HG03520 (cell line): Measurements from ENCODE around the gene ZNF646.
A peak's percentile ranks its signal among the peaks of the same experiment; 100 is the strongest.
"Not testable (repeated sequence)": the region's sequence is repeated elsewhere in the genome, so short reads cannot be mapped to it uniquely, and the experiment has no call there.

ENCODE experiments used
- ATAC-seq: cut with Tn5 transposase; IDR thresholded peaks from one replicate; pipeline ENCODE4 v1.9.1; 2021; ENCODE audit warnings: mild to moderate bottlenecking, moderate library complexity; ENCODE audit not compliant: unreplicated experiment

The ZNF646 gene

GRCh38 chr16:31084584-31085302 lies 10.5 kb downstream of the ZNF646 start:
- ATAC-seq, result no peak

GRCh38 chr16:31085411-31085810 lies 11.2 kb downstream of the ZNF646 start:
- no peak for ATAC-seq

GRCh38 chr16:31085873-31086628 lies 11.8 kb downstream of the ZNF646 start:
- no peak for ATAC-seq

- no peak for ATAC-seq
Measured at GRCh38 chr16:31086629-31086906, 12.3 kb downstream of the ZNF646 start.

GRCh38 chr16:31087481-31087880 lies 13.3 kb downstream of the ZNF646 start:
- no peak for ATAC-seq

- no peak for ATAC-seq
Measured at GRCh38 chr16:31087971-31088370, 13.7 kb downstream of the ZNF646 start.

- no peak for ATAC-seq
Measured at GRCh38 chr16:31088459-31089183, 14.4 kb downstream of the ZNF646 start, which contains the start of gene PRSS53. PRSS53 (minus strand) TSS chr16:31088943; CDS start chr16:31088809, 134 bp downstream.

GRCh38 chr16:31089199-31089598 lies 15.0 kb downstream of the ZNF646 start:
- ATAC-seq, result no peak

GRCh38 chr16:31090540-31090939 lies 16.3 kb downstream of the ZNF646 start:
- ATAC-seq, result no peak

- ATAC-seq, result no peak
Measured at GRCh38 chr16:31092330-31092729, 18.1 kb downstream of the ZNF646 start.

GRCh38 chr16:31093132-31093703 lies 19.0 kb downstream of the ZNF646 start:
- no peak for ATAC-seq

GRCh38 chr16:31094088-31094423 lies 19.8 kb downstream of the ZNF646 start:
- no peak for ATAC-seq

- peak; percentile 80 for ATAC-seq
Measured at GRCh38 chr16:31094424-31095120, 20.4 kb downstream of the ZNF646 start, which contains the start of gene VKORC1. VKORC1 (minus strand) TSS chr16:31094797; CDS start chr16:31094729, 68 bp downstream.

- no peak for ATAC-seq
Measured at GRCh38 chr16:31099860-31100638, 25.8 kb downstream of the ZNF646 start.

- not testable (repeated sequence) for ATAC-seq
Measured at GRCh38 chr16:31100876-31101641, 26.8 kb downstream of the ZNF646 start.

GRCh38 chr16:31105677-31106213 lies 31.5 kb downstream of the ZNF646 start:
- ATAC-seq, result no peak

GRCh38 chr16:31106509-31107464 lies 32.6 kb downstream of the ZNF646 start:
- ATAC-seq, result no peak

GRCh38 chr16:31107465-31107867 lies 33.2 kb downstream of the ZNF646 start:
- ATAC-seq, result no peak
